Adrenal gland (tissue), 12 donors: ENCODE results near the gene MMAB. TPM values are rescaled to one million over a fixed set of nuclear protein-coding genes. Genes with fewer than 3 reads are reported as not detected.

Experiments
- DNase-seq, 7 donors: peaks; one replicate each; pipeline ENCODE4 v3.0.0-alpha.2; 2019 to 2020
- H3K27ac ChIP-seq, 5 donors: fragments of 200-600 bp; sonication (generic) in 4 of 5; 1 replicate in 3 of 5; 2 replicates in 2 of 5; pipeline versions ENCODE4 v1.5.1 to v1.8.0; 2016 to 2020; ENCODE audit warnings: mild to moderate bottlenecking in 1 of 5
- H3K27me3 ChIP-seq: fragments of 200-600 bp; 2 replicates; pipeline ENCODE4 v1.8.0; 2021
- H3K36me3 ChIP-seq, 2 donors: fragments of 200-600 bp; replicated peaks in 1 of 2; 1 replicate in 1 of 2; 2 replicates in 1 of 2; pipeline versions ENCODE4 v1.5.1 to v1.8.0; 2018 to 2022
- H3K4me1 ChIP-seq, 2 donors: fragments of 200-600 bp; replicated peaks in 1 of 2; 1 replicate in 1 of 2; 2 replicates in 1 of 2; pipeline versions ENCODE4 v1.5.1 to v1.8.0; 2018 to 2021
- H3K4me3 ChIP-seq, 4 donors: fragments of 200-600 bp; sonication (generic) in 3 of 4; one replicate each; pipeline ENCODE4 v1.5.1; 2016 to 2018
- H3K9me3 ChIP-seq, 3 donors: fragments of 200-600 bp; sonication (generic) in 1 of 3; replicated peaks in 1 of 3; 1 replicate in 2 of 3; 2 replicates in 1 of 3; pipeline versions ENCODE4 v1.5.1 to v1.8.0; 2016 to 2021
- CTCF ChIP-seq, 6 experiments: fragments of 450-650 bp in 4 of 6; fragments of 200-600 bp in 2 of 6; sonication (generic) in 1 of 6; IDR thresholded peaks; 1 replicate in 5 of 6; 2 replicates in 1 of 6; pipeline versions ENCODE4 v1.5.1 to v1.8.0; 2016 to 2021; ENCODE audit warnings: antibody characterized with exemption in 6 of 6, mild to moderate bottlenecking in 2 of 6, moderate library complexity in 1 of 6
- POLR2A ChIP-seq, 2 donors: fragments of 450-650 bp; IDR thresholded peaks; one replicate each; pipeline ENCODE4 v1.6.1; 2017; ENCODE audit warnings: antibody characterized with exemption in 2 of 2, mild to moderate bottlenecking in 2 of 2, moderate library complexity in 1 of 2
- WGBS, 4 donors: extraction: QIAGEN DNeasy Blood & Tissue Kit in 2 of 4; methylation state at CpG; one replicate each; pipeline versions ENCODE4 v1.1.5 to v1.1.7; 2013 to 2017; 5-methylcytosine and 5-hydroxymethylcytosine counted together
- intact Hi-C, 2 donors: fragments of 100-400 bp; cut with DNase I; formaldehyde crosslinking; loops; one replicate each; pipeline versions ENCODE4 v1.14.1 to v1.15.0; 2022 to 2023
- polyA plus RNA-seq, 3 donors: library from polyadenylated mRNA; stranded (reverse); fragments of 200-250 nt in 2 of 3; fragments of 350-450 nt in 1 of 3; fragmentation: Illumina TruSeq in 1 of 3; extraction: RNeasy Lipid Tissue Mini Kit (QIAGEN cat#74804) in 1 of 3; gene quantifications; one replicate each; pipeline ENCODE4 v1.2.3, GENCODE V29; 2013 to 2014
- total RNA-seq, 9 donors: library from RNA; depleted of rRNA in 4 of 9; stranded (reverse); fragments of >200 nt in 4 of 9; fragments of 120-200 nt in 1 of 9; fragmentation: NEBNext Ultra II Directional in 1 of 9; extraction: Animal tissue kit (Norgen Biotek cat#: 25700) in 1 of 9; gene quantifications; one replicate each; pipeline versions ENCODE4 v1.1.0 to v1.2.4, GENCODE V29; 2013 to 2023
- donor health status: healthy with polysubstance abuse.
- donor health status: Bipolar disorder and iron deficiency.
- donor health status: DM: yes; HTN: yes; CAD: no.
- donor health status: DM: no; HTN: no; CAD: no.
- donor health status: DM: no; HTN: no; CAD: no.
- donor health status: DM: yes; HTN: yes; CAD: no.

MMAB gene
- total and polyA plus RNA-seq, 12 donors, result 52.3 to 238 (median 90.0) TPM

- Histone ChIP-seq H3K36me3 (peaks cover 0 to 24% of the 10 kb centered on the region in 2 donors), H3K27me3 (no peaks in the 10 kb centered on the region), H3K9me3 (no peaks in the 10 kb centered on the region), H3K27ac (no peak overlapping the region), H3K4me3 (no peak overlapping the region), H3K4me1 (peaks cover 0 to 19% of the 10 kb centered on the region in 2 donors)
- no peak for TF ChIP-seq POLR2A (IDR thresholded peaks at IDR 0.05)
- TF ChIP-seq CTCF (IDR thresholded peaks at IDR 0.05), result no peak
- WGBS, 4 donors, result 90 to 96% (median 92%) methylated on average over 5 to 8 of the region's 8 CpGs
- intact Hi-C loops, result no loop called here
- DNase-seq, result no peak
Measured at GRCh38 chr12:109537136-109537535, 36.2 kb downstream of the MMAB start.

DNA sequence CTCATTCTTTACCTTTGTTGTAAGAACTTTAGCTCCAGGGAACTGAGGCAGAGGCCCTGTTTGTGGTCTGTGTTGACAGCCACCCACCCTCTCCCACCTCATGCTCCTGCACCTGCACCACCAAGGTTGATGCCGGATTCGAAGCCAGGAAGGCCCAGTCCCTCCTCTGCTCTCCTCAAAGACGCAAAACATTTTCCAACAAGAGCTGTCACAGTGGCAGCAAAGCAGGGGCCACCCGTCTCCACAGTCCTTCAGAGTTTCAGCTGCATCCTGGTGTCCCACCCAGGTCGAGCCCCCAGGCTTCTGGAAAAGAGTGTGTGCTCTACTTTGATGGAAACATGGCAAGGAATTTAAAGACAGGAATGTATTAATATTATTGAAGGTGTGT, 37.4 kb downstream of the MMAB start:
- no peaks in the 10 kb centered on the region for H3K9me3 ChIP-seq
- TF ChIP-seq POLR2A (IDR thresholded peaks at IDR 0.05), result no peak
- TF ChIP-seq CTCF (IDR thresholded peaks at IDR 0.05), result no peak
- WGBS, 4 donors, result 91 to 94% (median 92%) methylated on average over 5 of the region's 5 CpGs
- intact Hi-C loops, result no loop called here
- no peak overlapping the region for H3K27ac ChIP-seq
- DNase-seq, result no peak
- H3K4me1 ChIP-seq, result peaks cover 0 to 11% of the 10 kb centered on the region in 2 donors
- no peak overlapping the region for H3K4me3 ChIP-seq
- H3K36me3 ChIP-seq, result peaks cover 0 to 32% of the 10 kb centered on the region in 2 donors
- no peaks in the 10 kb centered on the region for H3K27me3 ChIP-seq

DNA sequence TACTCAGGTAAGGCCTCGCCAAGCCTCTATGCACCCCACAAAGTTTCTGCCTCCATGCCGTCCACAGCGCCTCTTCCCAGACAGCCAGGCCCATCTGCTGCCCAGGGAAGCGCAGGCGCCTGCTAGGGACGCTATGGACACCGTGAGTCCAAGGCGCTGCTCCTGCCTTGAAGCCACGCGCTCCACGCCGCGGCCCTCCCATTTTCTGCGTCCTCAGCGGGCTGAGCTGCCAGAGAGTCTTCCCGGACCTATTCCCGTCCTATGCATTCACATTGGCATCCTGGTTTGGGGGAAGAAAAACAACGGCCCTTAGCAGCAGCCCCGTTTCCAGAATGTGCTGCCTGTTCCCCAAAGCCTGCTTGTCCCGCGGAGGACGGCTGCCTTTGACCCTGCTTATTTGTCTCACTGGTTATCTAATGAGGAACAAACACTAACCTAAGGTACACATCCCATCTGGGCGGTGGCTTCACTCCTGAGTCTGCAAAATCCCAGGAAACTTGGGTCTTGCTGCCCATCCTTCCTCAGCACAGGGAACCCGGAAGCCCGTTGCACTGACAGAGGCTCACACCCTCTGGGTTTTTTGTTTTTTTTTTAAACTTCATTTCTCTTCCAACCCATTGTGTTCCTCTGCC, 38.0 kb downstream of the MMAB start:
- 93 to 96% (median 95%) methylated on average over 25 of the region's 25 CpGs for WGBS, 4 donors
- no peak for TF ChIP-seq POLR2A (IDR thresholded peaks at IDR 0.05)
- no peak for TF ChIP-seq CTCF (IDR thresholded peaks at IDR 0.05)
- intact Hi-C loops, result no loop called here

GRCh38 chr12:109534456-109534855, 38.8 kb downstream of the MMAB start:
- H3K27ac ChIP-seq, result no peak overlapping the region
- intact Hi-C loops, result no loop called here
- peaks cover 0 to 3% of the 10 kb centered on the region in 2 donors for H3K4me1 ChIP-seq
- no peaks in the 10 kb centered on the region for H3K27me3 ChIP-seq
- 85 to 98% (median 91%) methylated on average over 11 to 15 of the region's 15 CpGs for WGBS, 4 donors
- peaks cover 0 to 37% of the 10 kb centered on the region in 2 donors for H3K36me3 ChIP-seq
- TF ChIP-seq POLR2A (IDR thresholded peaks at IDR 0.05) (no peak), CTCF (IDR thresholded peaks at IDR 0.05) (no peak)
- no peak for DNase-seq
- no peaks in the 10 kb centered on the region for H3K9me3 ChIP-seq
- no peak overlapping the region for H3K4me3 ChIP-seq

More for the DNA sequence above, 38.0 kb downstream of the MMAB start:
- Histone ChIP-seq H3K36me3 (peaks cover 0 to 37% of the 10 kb centered on the region in 2 donors), H3K27ac (no peak overlapping the region), H3K9me3 (no peaks in the 10 kb centered on the region), H3K27me3 (no peaks in the 10 kb centered on the region), H3K4me3 (no peak overlapping the region), H3K4me1 (peaks cover 0 to 6% of the 10 kb centered on the region in 2 donors)
- DNase-seq, result no peak
